ENCODE results near the gene SEMA3D.

DNA sequence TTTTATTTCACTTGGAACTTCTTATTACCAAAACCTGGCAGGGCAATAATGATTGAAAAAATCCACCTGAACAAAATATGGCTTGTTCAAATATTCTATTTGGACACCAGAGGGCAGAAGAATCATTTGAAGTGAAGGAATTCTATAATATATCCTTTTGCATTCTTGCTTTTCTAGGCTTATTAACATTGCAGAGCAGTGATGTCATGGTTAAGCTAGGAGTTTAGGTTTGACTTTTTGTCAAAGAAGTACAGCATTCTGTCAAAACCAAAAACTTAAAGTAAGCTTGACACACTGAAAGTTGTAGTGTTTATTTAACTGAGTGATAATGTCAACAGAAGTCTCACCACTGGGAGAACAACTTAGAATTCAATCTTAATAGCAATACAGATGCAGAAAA, 156.0 kb downstream of the SEMA3D start:
- TF ChIP-seq POLR2AphosphoS5 (IDR thresholded peaks at IDR 0.05; ENCODE audit: low read depth, low read length) = no peak
- TF ChIP-seq TAF1 (IDR thresholded peaks at IDR 0.05; ENCODE audit: low read depth, low read length) = no peak
- no peak for TF ChIP-seq POLR2A (IDR thresholded peaks at IDR 0.05; ENCODE audit: low read depth, low read length)
- no peak for TF ChIP-seq SPI1 (IDR thresholded peaks at IDR 0.05; ENCODE audit: low read depth, low read length)
- TF ChIP-seq POU2F2 (IDR thresholded peaks at IDR 0.05; ENCODE audit: low read depth, low read length) = no peak

All from GM12891 (cell line).